M059J (cell line): ENCODE measurements around the gene TACR3. TPM values are rescaled to one million over a fixed set of nuclear protein-coding genes. Genes with fewer than 3 reads are reported as not detected.
"Not testable (repeated sequence)": the region's sequence is repeated elsewhere in the genome, so short reads cannot be mapped to it uniquely, and the experiment has no call there.

Source experiments
- DNase-seq: peaks from one replicate; pipeline ENCODE4 v3.0.0-alpha.2; 2012; ENCODE audit warnings: low read depth
- total RNA-seq: library from RNA; depleted of rRNA; stranded (reverse); fragments of >200 nt; shearing (Covaris generic); gene quantifications from 2 replicates; pipeline ENCODE4 v1.2.3, GENCODE V29; 2014; rRNA removed

The TACR3 gene, protein sequence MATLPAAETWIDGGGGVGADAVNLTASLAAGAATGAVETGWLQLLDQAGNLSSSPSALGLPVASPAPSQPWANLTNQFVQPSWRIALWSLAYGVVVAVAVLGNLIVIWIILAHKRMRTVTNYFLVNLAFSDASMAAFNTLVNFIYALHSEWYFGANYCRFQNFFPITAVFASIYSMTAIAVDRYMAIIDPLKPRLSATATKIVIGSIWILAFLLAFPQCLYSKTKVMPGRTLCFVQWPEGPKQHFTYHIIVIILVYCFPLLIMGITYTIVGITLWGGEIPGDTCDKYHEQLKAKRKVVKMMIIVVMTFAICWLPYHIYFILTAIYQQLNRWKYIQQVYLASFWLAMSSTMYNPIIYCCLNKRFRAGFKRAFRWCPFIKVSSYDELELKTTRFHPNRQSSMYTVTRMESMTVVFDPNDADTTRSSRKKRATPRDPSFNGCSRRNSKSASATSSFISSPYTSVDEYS
- total RNA-seq = not detected in 2 replicates

- DNase-seq = no peak
Observed at GRCh38 chr4:103719830-103720207, at the start of gene TACR3. Gene TACR3, minus strand, starts transcription at chr4:103719985. Its CDS starts 310 bp downstream, at chr4:103719675.

GRCh38 chr4:103757631-103758030, 37.8 kb upstream of the TACR3 start:
- DNase-seq = no peak

DNA sequence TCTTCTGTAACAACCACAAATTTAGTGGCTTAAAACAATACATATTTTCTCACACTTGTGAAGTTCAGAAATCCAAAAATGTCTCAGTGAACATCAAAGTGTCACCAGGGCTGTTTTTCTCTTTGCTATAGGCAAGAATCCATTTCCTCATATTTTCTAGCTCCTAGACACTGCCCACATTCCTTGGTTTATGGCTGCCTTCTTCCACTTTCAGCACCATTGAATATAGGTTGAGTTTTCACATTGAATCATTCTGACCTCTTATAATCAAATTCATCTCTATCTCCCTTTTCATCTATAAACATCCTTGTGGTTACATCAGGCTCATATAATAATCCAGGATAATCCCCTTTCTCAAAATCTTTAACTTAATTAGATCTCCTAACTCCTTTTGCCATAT, 37.0 kb upstream of the TACR3 start:
- no peak for DNase-seq

DNA sequence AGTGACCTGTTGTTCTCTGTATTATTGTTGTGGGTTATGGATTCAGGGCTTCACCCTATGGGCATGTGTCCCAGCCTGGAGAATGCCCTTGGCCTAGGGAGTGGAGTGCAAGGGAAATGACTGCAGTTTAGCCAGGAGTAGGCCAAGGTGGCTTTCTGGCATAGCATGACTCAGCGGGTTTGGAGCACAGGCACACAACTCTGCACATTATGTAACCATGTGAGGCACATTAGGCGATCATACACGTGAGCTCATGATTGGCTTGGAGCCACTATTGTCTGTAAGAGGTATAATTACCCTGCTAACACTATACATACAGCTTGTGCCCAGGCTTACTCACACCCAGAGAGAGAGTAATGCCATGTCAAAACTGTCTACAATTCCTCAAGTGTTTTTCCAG, 35.1 kb upstream of the TACR3 start:
- DNase-seq = peak; percentile 23

DNA sequence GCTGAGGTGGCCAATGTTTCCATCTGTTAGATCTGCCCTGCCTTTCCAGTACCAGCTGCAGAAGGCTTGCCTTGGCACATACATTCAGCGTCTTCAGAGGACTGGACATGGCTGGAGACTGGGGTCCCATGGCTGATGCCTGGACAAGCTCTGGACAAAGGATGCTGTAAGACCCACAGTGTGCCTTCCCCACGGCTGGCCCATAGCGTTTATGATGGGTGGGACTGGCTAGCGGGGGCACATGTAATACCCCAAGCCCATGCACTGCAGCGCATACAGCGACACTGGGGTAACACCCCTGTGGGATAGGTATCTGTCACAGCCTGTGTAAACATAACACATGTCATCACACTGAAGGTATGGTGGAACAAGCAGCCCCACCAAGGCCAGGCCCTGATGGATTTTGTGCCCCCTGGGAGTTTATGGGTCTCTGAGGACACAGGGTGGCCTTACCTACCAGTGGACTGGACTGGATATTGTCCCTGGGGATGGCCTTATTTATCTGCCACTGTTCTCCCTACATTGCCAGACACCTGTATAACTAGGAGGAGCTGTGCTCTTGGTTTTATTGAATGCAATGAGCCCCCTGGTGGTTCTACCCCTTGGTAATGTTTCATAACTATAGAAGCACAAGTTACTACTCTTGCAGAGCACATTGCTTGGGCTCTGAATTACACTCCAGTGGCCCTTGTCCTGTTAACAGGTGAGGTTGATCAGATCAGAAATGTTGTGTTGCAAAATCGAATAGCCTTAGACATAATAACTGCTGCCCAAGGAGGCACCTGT, 34.3 kb upstream of the TACR3 start:
- no peak for DNase-seq

DNA sequence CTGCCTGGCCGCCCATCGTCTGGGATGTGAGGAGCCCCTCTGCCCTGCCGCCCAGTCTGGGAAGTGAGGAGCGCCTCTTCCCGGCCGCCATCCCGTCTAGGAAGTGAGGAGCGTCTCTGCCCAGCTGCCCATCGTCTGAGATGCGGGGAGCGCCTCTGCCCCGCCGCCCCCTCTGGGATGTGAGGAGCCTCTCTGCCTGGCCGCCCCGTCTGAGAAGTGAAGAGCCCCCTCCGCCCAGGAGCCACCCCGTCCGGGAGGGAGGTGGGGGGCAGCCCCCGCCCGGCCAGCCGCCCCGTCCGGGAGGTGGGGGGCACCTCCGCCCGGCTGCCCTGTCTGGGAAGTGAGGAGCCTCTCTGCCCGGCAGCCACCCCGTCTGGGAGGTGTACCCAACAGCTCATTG, 3.4 kb upstream of the TACR3 start:
- DNase-seq = not testable (repeated sequence)

DNA sequence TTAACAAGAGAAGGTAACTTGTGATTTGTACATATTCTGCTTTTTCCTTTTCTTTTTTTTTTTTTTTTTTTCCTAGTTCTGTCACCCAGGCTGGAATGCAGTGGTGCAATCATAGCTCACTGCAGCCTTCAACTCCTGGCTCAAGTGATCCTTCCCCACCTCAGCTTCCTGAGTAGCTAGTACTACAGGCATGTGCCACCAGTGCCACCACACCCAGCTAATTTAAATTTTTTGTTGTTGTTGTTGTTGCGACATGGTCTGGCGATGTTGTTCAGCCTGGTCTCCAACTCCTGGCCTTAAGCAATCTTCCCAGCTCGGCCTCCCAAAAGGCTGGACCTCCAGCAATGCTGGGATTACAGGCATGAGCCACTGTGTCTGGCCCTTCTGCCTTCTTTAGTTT, 1.5 kb upstream of the TACR3 start:
- DNase-seq = no peak

GRCh38 chr4:103720661-103721060, 876 bp upstream of the TACR3 start:
- no peak for DNase-seq

DNA sequence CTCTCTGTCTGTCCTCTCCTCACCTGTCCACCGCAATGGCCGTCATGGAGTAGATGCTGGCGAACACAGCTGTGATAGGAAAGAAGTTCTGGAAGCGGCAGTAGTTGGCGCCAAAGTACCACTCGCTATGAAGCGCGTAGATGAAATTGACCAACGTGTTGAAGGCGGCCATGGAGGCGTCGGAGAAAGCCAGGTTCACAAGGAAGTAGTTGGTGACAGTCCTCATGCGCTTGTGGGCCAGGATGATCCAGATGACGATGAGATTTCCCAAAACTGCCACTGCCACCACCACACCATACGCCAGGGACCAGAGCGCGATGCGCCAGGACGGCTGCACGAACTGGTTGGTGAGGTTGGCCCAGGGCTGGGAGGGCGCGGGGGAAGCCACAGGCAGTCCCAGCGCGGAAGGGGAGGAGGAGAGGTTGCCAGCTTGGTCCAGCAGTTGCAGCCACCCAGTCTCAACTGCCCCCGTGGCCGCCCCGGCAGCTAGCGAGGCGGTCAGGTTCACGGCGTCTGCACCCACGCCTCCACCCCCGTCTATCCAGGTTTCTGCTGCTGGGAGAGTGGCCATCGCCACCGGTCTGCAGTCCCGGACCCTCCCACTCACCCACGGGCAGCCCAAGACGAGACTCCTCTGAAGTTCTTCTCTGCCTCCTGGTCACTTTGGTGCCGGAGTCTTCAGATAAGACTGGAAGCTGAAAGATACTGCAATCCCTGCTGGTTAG, 518 bp downstream of the TACR3 start:
- DNase-seq = peak; percentile 0

DNA sequence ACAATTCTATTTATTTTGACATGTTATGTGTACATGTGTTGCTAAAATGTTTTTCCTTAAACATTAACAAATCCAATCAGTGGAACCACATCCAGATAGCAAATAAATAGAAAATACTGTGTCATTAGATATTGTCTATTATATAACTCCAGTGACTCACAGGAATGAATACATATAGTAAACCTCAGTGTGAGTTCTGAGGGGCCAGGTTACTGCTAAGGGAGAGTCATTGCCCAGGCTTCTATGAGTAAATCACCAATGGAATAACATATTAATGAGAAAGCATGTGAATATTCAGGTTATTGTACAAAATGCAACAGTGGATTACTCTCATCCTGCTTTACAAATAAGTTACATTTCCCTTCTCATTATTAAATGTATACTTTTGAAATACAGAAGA, 27.2 kb downstream of the TACR3 start:
- DNase-seq = no peak

- DNase-seq = no peak
Observed at GRCh38 chr4:103673983-103674382, 45.8 kb downstream of the TACR3 start.

GRCh38 chr4:103666764-103667163, 53.0 kb downstream of the TACR3 start:
- not testable (repeated sequence) for DNase-seq

DNA sequence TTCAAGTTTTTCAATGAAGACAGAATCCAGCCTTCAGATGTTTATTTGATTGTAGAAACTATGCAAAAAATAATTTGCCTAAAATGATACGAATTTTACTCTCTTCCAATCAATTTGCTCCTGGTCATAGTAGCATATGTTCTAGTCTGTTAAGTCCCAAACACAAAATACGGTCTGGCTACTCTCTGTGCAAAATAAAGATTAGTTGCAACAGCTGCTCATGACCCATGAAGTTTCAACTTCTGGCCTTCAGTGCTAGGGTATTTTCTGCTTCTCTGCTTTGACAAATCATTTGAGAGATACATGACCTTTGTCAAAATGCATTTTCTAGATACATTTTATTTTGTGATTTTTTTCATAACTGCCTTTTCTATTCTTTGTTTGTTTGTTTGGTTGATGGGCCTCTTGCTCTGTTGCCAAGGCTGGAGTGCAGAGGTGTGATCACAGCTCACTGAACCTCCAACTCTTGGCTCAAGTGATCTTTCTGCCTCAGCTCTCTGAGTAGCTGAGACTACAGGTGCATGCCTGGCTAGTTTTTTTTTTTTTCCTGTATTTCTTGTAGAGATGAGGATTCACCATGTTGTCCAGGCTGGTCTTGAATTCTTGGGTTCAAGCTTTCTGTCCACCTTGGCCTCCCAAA, 55.2 kb downstream of the TACR3 start:
- no peak for DNase-seq

- no peak for DNase-seq
Observed at GRCh38 chr4:103648541-103648940, 71.2 kb downstream of the TACR3 start.

DNA sequence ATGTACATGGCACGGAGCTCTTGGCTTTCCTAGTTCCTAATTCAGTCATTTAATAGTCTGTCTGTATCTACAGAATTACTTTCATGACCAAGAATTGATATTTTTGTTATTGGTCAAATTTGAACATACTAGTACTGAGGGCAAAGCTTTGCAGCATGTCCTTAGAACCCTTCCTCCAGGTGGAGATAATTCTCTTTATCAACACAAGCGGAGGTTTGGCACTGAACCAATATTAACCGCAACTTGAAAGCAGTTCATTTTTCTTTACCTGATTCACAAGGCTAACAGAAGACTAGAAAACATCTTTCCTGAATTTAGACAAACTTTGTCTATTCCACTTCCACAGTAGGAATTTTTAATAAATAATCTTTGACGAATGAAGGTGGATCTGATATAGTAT, 73.8 kb downstream of the TACR3 start:
- peak; percentile 2 for DNase-seq

- no peak for DNase-seq
Observed at GRCh38 chr4:103634236-103634635, 85.5 kb downstream of the TACR3 start.

DNA sequence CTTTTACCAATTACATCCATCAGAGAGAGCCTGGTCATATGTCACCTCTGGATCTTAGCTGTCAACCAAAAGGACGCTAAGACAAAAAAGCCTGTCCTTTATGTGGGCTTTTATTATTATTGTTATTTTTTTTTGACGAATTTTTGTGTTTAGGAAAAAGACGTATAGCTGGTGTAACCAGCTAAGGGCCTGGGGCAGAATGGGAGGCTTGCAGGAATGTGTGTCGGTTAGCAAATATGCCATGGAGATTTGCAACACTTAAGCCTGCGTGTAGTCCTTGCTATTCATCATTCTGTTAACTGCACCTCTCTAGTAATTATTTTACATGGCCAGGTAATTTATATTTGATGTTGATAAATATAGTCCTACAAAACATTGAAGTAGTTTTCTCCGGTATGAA, 93.5 kb downstream of the TACR3 start:
- DNase-seq = no peak

DNA sequence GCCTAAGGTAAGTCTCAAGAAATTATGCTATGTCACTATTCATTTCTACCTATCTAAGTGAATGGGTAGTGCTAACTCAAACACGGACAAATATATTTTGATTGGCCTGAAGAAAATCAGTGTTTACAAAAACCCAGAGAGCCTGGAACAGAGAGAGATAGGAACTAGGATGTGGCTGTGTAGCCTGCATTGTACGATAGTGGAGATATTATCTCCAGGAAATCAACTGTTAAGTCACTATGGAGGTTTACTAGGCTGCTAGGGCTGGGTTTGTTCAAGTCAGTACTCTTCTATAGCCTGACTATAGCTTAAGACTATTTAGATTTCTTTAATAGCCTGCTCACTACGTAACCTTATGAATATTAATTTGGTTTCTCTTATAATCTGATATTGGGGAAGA, 127.9 kb downstream of the TACR3 start:
- DNase-seq = no peak

- no peak for DNase-seq
Observed at GRCh38 chr4:103567591-103567990, 152.2 kb downstream of the TACR3 start.

DNA sequence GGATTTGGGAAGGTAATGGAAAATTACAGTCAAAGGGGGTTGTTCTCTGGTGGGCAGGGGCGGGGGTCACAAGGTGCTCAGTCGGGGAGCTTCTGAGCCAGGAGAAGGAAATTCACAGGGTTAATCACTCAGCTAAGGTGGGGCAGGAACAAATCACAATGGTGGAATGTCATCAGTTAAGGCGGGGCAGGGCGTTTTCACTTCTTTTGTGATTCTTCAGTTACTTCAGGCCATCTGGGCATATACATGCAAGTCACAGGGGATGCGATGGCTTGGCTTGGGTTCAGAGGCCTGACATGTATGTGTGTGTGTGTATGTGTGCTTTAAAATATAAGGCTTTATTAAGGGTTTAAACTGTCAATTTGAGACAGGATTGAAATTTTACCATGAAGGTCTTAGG, 160.6 kb downstream of the TACR3 start:
- not testable (repeated sequence) for DNase-seq
